CD4-positive, alpha-beta T cell (primary cell): ENCODE measurements around the gene SP9. TPM values are rescaled to one million over a fixed set of nuclear protein-coding genes. Genes with fewer than 3 reads are reported as not detected.

Experiments
- ATAC-seq: fragments of 200-7000 bp; cut with Tn5 transposase; one replicate; pipeline ENCODE4 v1.10.0; 2022; ENCODE audit warnings: mild to moderate bottlenecking; ENCODE audit not compliant: poor library complexity
- CTCF ChIA-PET: fragments of 350-600 bp; sonication (Branson Sonifier 250); formaldehyde crosslinking; loops from one replicate; lab custom pipeline; 2021; ENCODE audit warnings: antibody characterized with exemption, inconsistent platforms; lab: Charles Lee
- POLR2A ChIA-PET: fragments of 350-600 bp; sonication (Branson Sonifier 250); formaldehyde crosslinking; loops from one replicate; lab custom pipeline; 2021; ENCODE audit warnings: antibody characterized with exemption, inconsistent platforms; lab: Charles Lee
- DNase-seq, 14 experiments: peaks; one replicate each; pipeline ENCODE4 v3.0.0-alpha.2; 2013 to 2020; ENCODE audit warnings: mixed read lengths in 2 of 14
- H3K27ac ChIP-seq, 2 donors: one replicate each; pipeline versions ENCODE4 v1.5.1 to v1.7.0; 2013; ENCODE audit warnings: low read length in 2 of 2, low read depth in 1 of 2, mild to moderate bottlenecking in 1 of 2
- H3K27me3 ChIP-seq, 2 experiments: 1 replicate in 1 of 2; 2 replicates in 1 of 2; pipeline versions ENCODE4 v1.6.1 to v1.7.0; 2013; ENCODE audit warnings: low read length in 2 of 2, control low read depth in 1 of 2, mild to moderate bottlenecking in 1 of 2, moderate library complexity in 1 of 2; ENCODE audit not compliant: insufficient read depth in 2 of 2, control insufficient read depth in 1 of 2
- H3K36me3 ChIP-seq: one replicate; pipeline ENCODE4 v1.6.1; 2013; ENCODE audit warnings: low read length, control low read depth; ENCODE audit not compliant: insufficient read depth
- H3K4me1 ChIP-seq: one replicate; pipeline ENCODE4 v1.6.1; 2013; ENCODE audit warnings: low read length, control low read depth; ENCODE audit not compliant: insufficient read depth
- H3K4me3 ChIP-seq: one replicate; pipeline ENCODE4 v1.5.1; 2013; ENCODE audit warnings: mild to moderate bottlenecking, low read length, moderate library complexity
- H3K9me3 ChIP-seq, 2 experiments: 1 replicate in 1 of 2; 2 replicates in 1 of 2; pipeline versions ENCODE4 v1.6.1 to v1.7.0; 2013; ENCODE audit warnings: low read length in 2 of 2, mild to moderate bottlenecking in 2 of 2, control low read depth in 1 of 2, moderate library complexity in 1 of 2; ENCODE audit not compliant: control insufficient read depth in 1 of 2, insufficient read depth in 1 of 2
- H3K27ac Mint-ChIP-seq: one replicate; pipeline ENCODE4 v1.8.0; 2020; ENCODE audit warnings: mixed read lengths
- H3K27me3 Mint-ChIP-seq: one replicate; pipeline ENCODE4 v1.8.0; 2021; ENCODE audit warnings: mixed read lengths
- H3K36me3 Mint-ChIP-seq: one replicate; pipeline ENCODE4 v1.8.0; 2021; ENCODE audit warnings: low read depth, mixed read lengths
- H3K4me1 Mint-ChIP-seq: one replicate; pipeline ENCODE4 v1.8.0; 2021; ENCODE audit warnings: low read depth, mixed read lengths
- H3K4me3 Mint-ChIP-seq: one replicate; pipeline ENCODE4 v1.8.0; 2020; ENCODE audit warnings: mild to moderate bottlenecking, mixed read lengths
- H3K9me3 Mint-ChIP-seq: one replicate; pipeline ENCODE4 v1.8.0; 2020; ENCODE audit warnings: mixed read lengths
- intact Hi-C, 2 experiments: fragments of 100-400 bp; cut with DNase I in 1 of 2; cut with micrococcal nuclease in 1 of 2; formaldehyde crosslinking; loops; one replicate each; pipeline versions ENCODE4 v1.15.1 to v1.9.0; 2023 to 2025; cut with DNase I, micrococcal nuclease
- polyA plus RNA-seq, 2 donors: library from polyadenylated mRNA; unstranded; fragments of 120-200 nt; gene quantifications; one replicate each; pipeline ENCODE4 v1.2.1, GENCODE V29; 2013
- total RNA-seq, 174 experiments: library from RNA in 2 of 174; stranded (reverse) in 2 of 174; gene quantifications; one replicate each; pipeline ENCODE4 v1.2.3 and lab custom pipeline; 2021 to 2026
- TF ChIP-seq, protein P1 (sequence below): fragments of 200-600 bp; IDR thresholded peaks from one replicate; pipeline ENCODE4 v1.8.0; 2022; ENCODE audit warnings: antibody characterized with exemption, mild to moderate bottlenecking

SP9 gene
- total RNA-seq = not detected
- polyA plus RNA-seq (2013, experiment 1 of 2) = not detected
- not detected for polyA plus RNA-seq (2013, experiment 2 of 2)
- total RNA-seq (lab: John Stamatoyannopoulos, UW) = 0 to 0.20 (median 0) reads per million in 172 experiments

DNA sequence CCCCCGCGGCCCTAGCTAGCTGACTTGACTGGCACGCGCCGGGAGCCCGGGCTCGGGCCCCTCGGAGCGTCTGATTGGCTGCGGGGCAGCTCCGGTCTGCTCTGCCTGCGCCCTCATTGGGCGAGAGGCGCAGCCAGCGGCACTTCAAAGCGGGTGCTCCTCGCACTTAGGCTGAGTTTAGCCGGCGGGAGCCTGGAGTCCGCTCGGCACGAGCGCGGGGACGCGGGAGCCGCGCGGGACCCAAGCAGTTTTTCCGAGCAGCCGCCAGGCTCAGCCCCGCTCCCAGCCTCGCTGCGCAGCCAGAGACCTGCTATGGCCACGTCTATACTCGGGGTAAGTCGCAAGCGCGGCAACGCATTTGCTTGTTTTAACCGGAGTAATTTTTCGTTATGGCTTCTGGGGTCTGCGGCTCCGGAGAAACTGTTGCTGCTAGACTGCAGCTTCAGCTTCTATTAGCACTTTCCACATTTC is at the start of gene SP9:
SP9 (plus strand) TSS at position 174 of the 471 bp plus-strand sequence; CDS start at position 313, 139 bp downstream.
- DNase-seq (peak in 4 of 14 experiments; percentile 15 to 54 (median 36)), ATAC-seq (no peak)
- Mint-ChIP-seq H3K36me3 (no peaks in the 10 kb centered on the region), H3K9me3 (peaks cover 3% of the 10 kb centered on the region), H3K27ac (peak within 1 kb of the TSS; percentile 73), H3K4me3 (peak within 1 kb of the TSS; percentile 74), H3K27me3 (peaks cover 90% of the 10 kb centered on the region), H3K4me1 (peaks cover 42% of the 10 kb centered on the region)
- Histone ChIP-seq H3K27me3 (peaks cover 76 to 92% of the 10 kb centered on the region in 2 experiments), H3K9me3 (peaks cover 4 to 41% of the 10 kb centered on the region in 2 experiments), H3K36me3 (no peaks in the 10 kb centered on the region), H3K27ac (no peak within 1 kb of the TSS), H3K4me3 (peak within 1 kb of the TSS; percentile 25), H3K4me1 (peaks cover 54% of the 10 kb centered on the region)
- intact Hi-C loops = loop anchor here (5.0 to 10.0 kb wide), 3 partner anchors 580 to 1750 kb away; partner anchors contain the start of gene EVX2 (in 2 of the 2)
- POLR2A ChIA-PET = interaction anchor here (0.7 to 1.5 kb wide), 3 partner anchors 8 to 10 kb away, joined by 3 to 4 read pairs (median 4); no protein-coding TSS in a partner anchor
- CTCF ChIA-PET = no interaction called here
- TF ChIP-seq, protein P1, sequence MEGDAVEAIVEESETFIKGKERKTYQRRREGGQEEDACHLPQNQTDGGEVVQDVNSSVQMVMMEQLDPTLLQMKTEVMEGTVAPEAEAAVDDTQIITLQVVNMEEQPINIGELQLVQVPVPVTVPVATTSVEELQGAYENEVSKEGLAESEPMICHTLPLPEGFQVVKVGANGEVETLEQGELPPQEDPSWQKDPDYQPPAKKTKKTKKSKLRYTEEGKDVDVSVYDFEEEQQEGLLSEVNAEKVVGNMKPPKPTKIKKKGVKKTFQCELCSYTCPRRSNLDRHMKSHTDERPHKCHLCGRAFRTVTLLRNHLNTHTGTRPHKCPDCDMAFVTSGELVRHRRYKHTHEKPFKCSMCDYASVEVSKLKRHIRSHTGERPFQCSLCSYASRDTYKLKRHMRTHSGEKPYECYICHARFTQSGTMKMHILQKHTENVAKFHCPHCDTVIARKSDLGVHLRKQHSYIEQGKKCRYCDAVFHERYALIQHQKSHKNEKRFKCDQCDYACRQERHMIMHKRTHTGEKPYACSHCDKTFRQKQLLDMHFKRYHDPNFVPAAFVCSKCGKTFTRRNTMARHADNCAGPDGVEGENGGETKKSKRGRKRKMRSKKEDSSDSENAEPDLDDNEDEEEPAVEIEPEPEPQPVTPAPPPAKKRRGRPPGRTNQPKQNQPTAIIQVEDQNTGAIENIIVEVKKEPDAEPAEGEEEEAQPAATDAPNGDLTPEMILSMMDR = no peak

DNA sequence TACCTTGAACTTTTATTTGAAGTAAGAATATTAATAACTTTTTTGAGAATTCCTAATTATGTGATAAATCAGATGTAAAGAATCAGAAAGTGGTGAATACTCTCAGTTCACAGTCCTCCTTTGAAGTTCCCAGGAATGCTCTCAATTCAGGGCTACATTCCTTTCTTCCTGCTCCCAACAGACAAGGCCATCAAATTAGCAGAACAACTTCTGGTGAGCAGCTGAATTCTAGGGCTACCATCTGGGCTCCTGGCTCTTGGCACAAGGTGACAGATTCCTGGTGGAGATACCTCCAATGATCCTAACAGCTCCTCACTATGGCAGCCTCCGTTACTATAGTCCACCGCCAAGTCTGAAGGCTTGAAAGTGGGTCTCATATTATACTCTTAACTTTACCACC is 48.6 kb upstream of the SP9 start:
- no peaks in the 10 kb centered on the region for H3K36me3 ChIP-seq
- H3K4me3 ChIP-seq = no peak overlapping the region
- H3K9me3 ChIP-seq = no peaks in the 10 kb centered on the region
- intact Hi-C loops = no loop called here
- Mint-ChIP-seq H3K36me3 (no peaks in the 10 kb centered on the region), H3K27ac (no peak overlapping the region), H3K9me3 (no peaks in the 10 kb centered on the region), H3K4me1 (no peaks in the 10 kb centered on the region), H3K4me3 (no peak overlapping the region), H3K27me3 (peaks cover 61% of the 10 kb centered on the region)
- H3K27ac ChIP-seq = no peak overlapping the region
- H3K27me3 ChIP-seq = peaks cover 0 to 6% of the 10 kb centered on the region in 2 experiments
- H3K4me1 ChIP-seq = no peaks in the 10 kb centered on the region
- ChIA-PET POLR2A (no interaction called here), CTCF (no interaction called here)
- DNase-seq (no peak), ATAC-seq (no peak)
- TF ChIP-seq, protein P1 = no peak

GRCh38 chr2:174292908-174293307 is 41.8 kb upstream of the SP9 start:
- Mint-ChIP-seq H3K27me3 (peaks cover 19% of the 10 kb centered on the region), H3K36me3 (no peaks in the 10 kb centered on the region), H3K27ac (no peak overlapping the region), H3K4me1 (no peaks in the 10 kb centered on the region), H3K4me3 (no peak overlapping the region), H3K9me3 (peaks cover 3% of the 10 kb centered on the region)
- DNase-seq (no peak), ATAC-seq (no peak)
- POLR2A ChIA-PET = no interaction called here
- no peak overlapping the region for H3K4me3 ChIP-seq
- H3K27me3 ChIP-seq = no peaks in the 10 kb centered on the region
- TF ChIP-seq, protein P1 = no peak
- no peaks in the 10 kb centered on the region for H3K36me3 ChIP-seq
- H3K27ac ChIP-seq = no peak overlapping the region
- peaks cover 5 to 6% of the 10 kb centered on the region in 2 experiments for H3K9me3 ChIP-seq
- H3K4me1 ChIP-seq = no peaks in the 10 kb centered on the region
- intact Hi-C loops = no loop called here
- CTCF ChIA-PET = interaction anchor here (0.7 kb wide), 1 partner anchor 233 kb away, joined by 3 read pairs; no protein-coding TSS in a partner anchor
